Hematopoietic multipotent progenitor cell treated with erythropoietin and hydrocortisone succinate and interleukin-3 and kit ligand, for 8 days (in vitro differentiated cells): ENCODE measurements around the gene RAP1B.

Experiments
- DNase-seq: peaks from one replicate; pipeline ENCODE4 v3.0.0-alpha.2; 2015

RAP1B gene

GRCh38 chr12:68610370-68611093, at the start of gene RAP1B:
RAP1B (plus strand) TSS chr12:68610899; CDS start chr12:68648725, 37,826 bp downstream.
- DNase-seq, result peak; percentile 91

DNA sequence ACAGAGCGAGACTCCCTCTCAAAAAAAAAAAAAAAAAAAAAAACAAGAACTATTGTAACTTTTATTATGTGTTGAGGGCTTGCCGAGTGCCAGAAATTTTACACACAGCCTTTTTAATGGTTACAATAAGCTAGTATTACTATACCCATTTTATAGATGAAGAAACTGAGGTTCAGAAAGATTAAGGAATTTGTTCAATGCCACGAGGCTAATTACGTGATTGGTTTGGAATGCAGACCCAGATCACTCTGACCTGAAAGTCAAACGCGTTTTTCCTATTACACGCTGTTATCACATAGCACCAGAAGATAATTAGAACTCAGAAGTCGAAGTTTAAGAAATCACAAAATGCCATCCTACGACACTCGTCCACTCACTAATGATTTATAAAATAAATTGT, 48.9 kb upstream of the RAP1B start:
- DNase-seq, result no peak

DNA sequence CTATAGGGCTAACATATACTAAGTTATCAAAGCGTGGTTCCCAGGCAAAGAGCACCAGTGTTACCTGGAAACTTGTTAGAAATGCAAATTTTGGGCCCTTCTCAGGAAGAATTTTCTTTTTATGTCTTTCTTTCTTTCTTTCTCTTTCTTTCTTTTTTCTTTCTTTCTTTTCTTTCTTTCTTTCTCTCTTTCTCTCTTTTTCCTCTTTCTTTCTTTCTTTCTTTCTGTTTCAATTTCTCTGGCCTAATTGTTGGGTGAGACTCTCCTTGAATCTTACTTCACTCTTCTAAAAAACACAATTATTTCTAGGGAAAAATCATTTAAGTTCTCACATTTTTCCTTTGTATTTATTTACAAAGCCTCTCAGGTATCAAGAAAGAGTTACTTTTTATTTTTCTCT, 46.5 kb upstream of the RAP1B start:
- no peak for DNase-seq

DNA sequence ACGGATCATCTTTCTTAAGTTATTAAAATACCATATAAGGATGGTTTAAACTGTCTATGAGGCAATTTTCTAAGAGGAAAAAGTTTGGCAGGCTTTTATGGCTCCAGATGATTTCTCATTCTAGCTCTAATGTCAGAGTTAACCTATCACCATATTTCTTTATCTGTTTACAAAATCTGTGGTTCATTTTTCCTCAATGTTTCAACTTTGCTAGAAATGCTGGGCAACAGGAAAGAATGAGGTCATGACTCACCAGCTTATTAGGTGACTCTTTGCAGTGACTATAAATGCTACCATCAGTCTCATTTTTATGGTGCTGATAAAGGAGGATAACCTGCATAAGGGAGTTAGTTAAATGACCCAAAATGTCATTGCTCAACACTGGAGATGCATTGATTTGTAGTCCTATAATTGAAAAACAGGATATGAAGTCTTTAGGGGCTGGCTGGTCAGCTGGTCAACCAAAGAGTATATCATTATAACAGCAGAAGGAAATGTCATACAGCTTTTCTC, 45.3 kb upstream of the RAP1B start:
- no peak for DNase-seq

- no peak for DNase-seq
These were observed 41.7 kb upstream of the RAP1B start for GRCh38 chr12:68568922-68569569.

GRCh38 chr12:68572661-68573060, 38.0 kb upstream of the RAP1B start:
- DNase-seq, result no peak

DNA sequence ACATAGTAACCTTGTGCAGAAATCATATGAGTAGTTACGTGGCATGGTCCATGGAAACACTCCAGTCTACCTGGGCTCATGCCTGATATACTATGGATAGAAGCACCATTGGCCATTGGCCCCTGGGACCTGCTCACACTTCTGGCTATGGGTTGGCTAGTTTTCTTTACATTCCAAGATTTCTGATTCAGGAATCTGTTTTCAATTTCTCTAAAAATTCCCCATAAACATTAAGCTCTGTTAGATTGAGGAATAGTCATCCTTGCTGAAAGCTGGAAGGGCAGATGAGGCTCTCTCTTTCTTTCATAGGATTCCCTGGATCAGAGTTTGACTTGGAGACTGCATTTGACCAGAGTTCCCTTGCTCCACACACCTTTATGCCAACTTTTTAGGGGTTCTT, 37.3 kb upstream of the RAP1B start:
- DNase-seq, result no peak

DNA sequence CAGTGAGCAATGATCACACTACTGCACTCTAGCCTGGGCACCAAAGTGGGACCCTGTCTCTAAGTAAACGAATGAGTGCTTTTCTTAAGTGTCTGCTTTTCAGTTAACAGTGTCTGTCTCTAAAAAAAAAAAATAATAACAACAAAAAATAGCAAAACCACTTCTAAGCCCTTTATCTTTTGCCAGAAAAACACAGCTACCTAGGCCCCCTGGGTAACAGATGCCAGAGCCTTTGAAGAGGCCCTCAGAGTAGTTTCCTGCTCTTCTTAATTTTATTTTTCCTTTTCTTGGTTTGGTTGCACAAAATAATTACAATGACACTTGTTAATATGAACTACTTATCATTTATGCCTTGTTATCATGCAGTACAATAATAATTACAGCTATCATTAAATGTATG, 32.8 kb upstream of the RAP1B start:
- DNase-seq, result no peak

DNA sequence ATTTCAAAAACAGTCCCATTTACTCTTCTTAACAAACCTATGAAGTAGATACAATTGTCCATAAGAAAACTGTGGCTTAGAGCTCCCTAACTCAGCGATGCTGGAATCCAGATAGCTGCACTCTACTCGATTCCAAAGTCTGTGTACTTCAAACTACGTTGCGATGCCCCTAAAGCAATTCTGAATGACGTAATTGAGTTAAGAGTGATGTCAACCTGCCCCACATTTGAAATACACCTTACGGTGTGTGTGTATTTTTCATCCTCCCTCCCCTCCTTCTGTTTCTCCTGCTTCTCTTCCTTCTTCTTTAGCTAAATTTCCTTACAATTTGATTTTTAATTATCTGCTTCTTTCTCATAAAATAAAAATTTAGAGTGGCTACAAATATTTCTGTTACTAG, 31.9 kb upstream of the RAP1B start:
- DNase-seq, result no peak

GRCh38 chr12:68579254-68579653, 31.4 kb upstream of the RAP1B start:
- DNase-seq, result no peak

GRCh38 chr12:68580911-68581310, 29.8 kb upstream of the RAP1B start:
- no peak for DNase-seq

- DNase-seq, result no peak
These were observed 28.8 kb upstream of the RAP1B start for GRCh38 chr12:68581926-68582325.

GRCh38 chr12:68585966-68586365, 24.7 kb upstream of the RAP1B start:
- DNase-seq, result no peak

- DNase-seq, result peak; percentile 41
These were observed 23.2 kb upstream of the RAP1B start for GRCh38 chr12:68587448-68587873.

GRCh38 chr12:68589194-68589593, 21.5 kb upstream of the RAP1B start:
- no peak for DNase-seq

DNA sequence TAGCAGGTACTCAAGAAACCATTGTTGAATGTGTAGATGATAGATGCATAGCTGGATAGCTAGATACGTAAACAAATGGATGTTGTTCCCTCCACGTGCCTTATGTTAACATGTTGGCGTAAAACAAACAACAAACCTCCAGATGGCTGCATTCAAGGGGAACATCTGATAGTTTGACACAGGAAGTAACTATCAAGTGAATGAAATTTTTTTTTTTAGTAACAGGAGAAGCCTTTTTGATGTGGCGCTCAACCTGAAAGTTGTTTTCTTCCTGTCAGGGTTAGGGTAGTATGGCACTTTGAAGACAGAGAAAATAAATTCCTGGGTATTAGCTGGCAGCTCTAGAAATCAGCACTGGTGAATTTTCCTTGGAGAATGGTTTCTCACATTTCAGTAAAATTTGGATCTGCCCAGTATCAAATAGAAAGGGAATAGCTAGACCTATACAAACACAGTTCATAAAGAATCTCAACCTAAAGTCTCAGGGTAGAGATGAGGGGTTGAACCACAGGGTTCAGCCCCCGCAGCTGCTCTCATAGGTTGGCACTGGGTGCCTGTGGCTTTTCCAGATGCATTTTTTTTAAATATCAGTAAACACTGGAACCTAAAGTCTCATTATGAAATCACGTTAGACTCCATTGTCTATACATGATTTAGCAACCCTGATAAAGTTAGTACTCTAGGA, 18.8 kb upstream of the RAP1B start:
- no peak for DNase-seq

DNA sequence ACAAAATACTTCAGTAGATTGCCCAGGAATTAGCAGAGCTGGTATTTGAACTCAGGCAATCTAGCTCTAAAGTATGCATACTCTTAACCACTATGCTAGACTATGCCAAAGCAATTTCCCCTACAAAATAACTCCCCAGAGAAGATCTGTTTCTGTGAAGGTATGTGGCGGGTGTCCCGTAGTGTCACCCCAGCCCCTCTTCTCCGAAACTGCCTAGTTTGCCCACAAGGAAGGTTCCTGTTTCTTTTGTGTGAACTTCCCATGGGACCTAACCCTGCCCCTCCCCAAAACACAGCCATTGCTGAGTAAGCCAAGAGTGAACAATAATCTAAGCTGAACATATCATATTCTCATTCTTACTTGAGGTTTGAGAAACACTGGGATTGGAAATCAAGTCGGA, 15.5 kb upstream of the RAP1B start:
- DNase-seq, result no peak

- DNase-seq, result no peak
These were observed 8.9 kb upstream of the RAP1B start for GRCh38 chr12:68601767-68602166.

GRCh38 chr12:68602720-68603119, 8.0 kb upstream of the RAP1B start:
- no peak for DNase-seq

- DNase-seq, result no peak
These were observed 2.5 kb upstream of the RAP1B start for GRCh38 chr12:68608191-68608590.

DNA sequence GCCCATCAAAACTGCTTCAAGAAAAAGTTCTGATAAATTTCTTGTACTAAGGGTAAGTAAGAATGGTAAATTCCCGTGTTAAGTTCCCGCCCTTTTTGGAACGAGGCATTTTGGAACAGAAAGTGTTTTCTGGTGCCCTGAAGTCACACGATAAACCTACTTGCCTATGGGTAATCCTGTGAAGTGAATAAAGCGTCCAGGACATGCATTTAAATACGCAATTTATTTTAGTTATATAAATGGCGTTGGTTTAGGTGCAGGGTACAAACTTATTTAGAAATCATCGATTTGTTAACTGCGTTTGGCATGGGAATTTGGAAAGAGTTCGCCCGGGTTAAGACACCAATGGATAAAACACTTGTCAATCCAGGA, 715 bp upstream of the RAP1B start:
- peak; percentile 78 for DNase-seq

- DNase-seq, result peak; percentile 62
These were observed 551 bp downstream of the RAP1B start for GRCh38 chr12:68611094-68611805.

GRCh38 chr12:68611806-68612160, 1.1 kb downstream of the RAP1B start:
- DNase-seq, result no peak
